Liver (tissue), 9 donors: ENCODE measurements around the gene BEST4. TPM values are rescaled to one million over a fixed set of nuclear protein-coding genes. Genes with fewer than 3 reads are reported as not detected.

ENCODE experiments used
- DNase-seq: peaks from one replicate; pipeline ENCODE4 v3.0.0-alpha.2; 2017; ENCODE audit warnings: low spot score
- H3K27ac ChIP-seq, 2 donors: one replicate each; pipeline ENCODE4 v1.7.0; 2013; ENCODE audit warnings: inconsistent platforms in 2 of 2, low read length in 2 of 2, control low read depth in 1 of 2, low read depth in 1 of 2, mild to moderate bottlenecking in 1 of 2
- H3K27me3 ChIP-seq, 4 donors: one replicate each; pipeline versions ENCODE4 v1.6.1 to v1.7.0; 2013; ENCODE audit warnings: low read length in 3 of 4, inconsistent platforms in 1 of 4, mild to moderate bottlenecking in 1 of 4, moderate library complexity in 1 of 4; ENCODE audit not compliant: control insufficient read depth in 4 of 4, insufficient read depth in 4 of 4
- H3K36me3 ChIP-seq, 4 donors: one replicate each; pipeline versions ENCODE4 v1.6.1 to v1.7.0; 2013; ENCODE audit warnings: low read length in 3 of 4, mild to moderate bottlenecking in 3 of 4, low read depth in 1 of 4, moderate library complexity in 1 of 4; ENCODE audit not compliant: control insufficient read depth in 4 of 4, insufficient read depth in 3 of 4
- H3K4me1 ChIP-seq, 4 donors: one replicate each; pipeline versions ENCODE4 v1.6.1 to v1.7.0; 2013; ENCODE audit warnings: low read length in 3 of 4, mild to moderate bottlenecking in 3 of 4, moderate library complexity in 1 of 4; ENCODE audit not compliant: control insufficient read depth in 4 of 4, insufficient read depth in 4 of 4
- H3K4me3 ChIP-seq, 3 donors: one replicate each; pipeline versions ENCODE4 v1.6.1 to v1.7.0; 2013; ENCODE audit warnings: low read length in 3 of 3, control low read depth in 1 of 3, low read depth in 1 of 3, mild to moderate bottlenecking in 1 of 3
- H3K9ac ChIP-seq, 2 donors: one replicate each; pipeline ENCODE4 v1.7.0; 2013; ENCODE audit warnings: low read length in 2 of 2, mild to moderate bottlenecking in 2 of 2, moderate library complexity in 2 of 2, control low read depth in 1 of 2, low read depth in 1 of 2
- H3K9me3 ChIP-seq, 4 donors: one replicate each; pipeline versions ENCODE4 v1.6.1 to v1.7.0; 2013; ENCODE audit warnings: low read length in 3 of 4; ENCODE audit not compliant: control insufficient read depth in 4 of 4
- ATF3 ChIP-seq: IDR thresholded peaks from 2 replicates; pipeline ENCODE4 v1.6.1; 2016; ENCODE audit warnings: antibody characterized with exemption
- CTCF ChIP-seq: fragments of 150-350 bp; IDR thresholded peaks from 2 replicates; pipeline ENCODE4 v1.5.1; 2017; ENCODE audit warnings: improper control_type of control experiment, low read depth, low read length; ENCODE audit not compliant: missing input control
- EGR1 ChIP-seq, 2 donors: IDR thresholded peaks; 2 replicates each; pipeline ENCODE4 v1.6.1; 2016 to 2018; ENCODE audit warnings: antibody characterized with exemption in 2 of 2, low read depth in 2 of 2
- FOXA1 ChIP-seq: IDR thresholded peaks from 2 replicates; pipeline ENCODE4 v1.6.1; 2016; ENCODE audit warnings: antibody characterized with exemption
- FOXA2 ChIP-seq: IDR thresholded peaks from 2 replicates; pipeline ENCODE4 v1.6.1; 2016; ENCODE audit warnings: antibody characterized with exemption
- HNF4A ChIP-seq, 2 donors: conservative IDR thresholded peaks; 2 replicates each; pipeline ENCODE4 v1.6.1; 2016; ENCODE audit warnings: antibody characterized with exemption in 2 of 2, mild to moderate bottlenecking in 2 of 2
- HNF4G ChIP-seq: IDR thresholded peaks from 2 replicates; pipeline ENCODE4 v1.6.1; 2016; ENCODE audit warnings: antibody characterized with exemption
- JUND ChIP-seq, 2 donors: IDR thresholded peaks; 2 replicates each; pipeline ENCODE4 v1.6.1; 2016; ENCODE audit warnings: antibody characterized with exemption in 2 of 2
- MAX ChIP-seq: IDR thresholded peaks from 2 replicates; pipeline ENCODE4 v1.6.1; 2016; ENCODE audit warnings: antibody characterized with exemption
- NR2F2 ChIP-seq: IDR thresholded peaks from 2 replicates; pipeline ENCODE4 v1.6.1; 2016; ENCODE audit warnings: antibody characterized with exemption
- RAD21 ChIP-seq, 2 donors: IDR thresholded peaks; 2 replicates each; pipeline ENCODE4 v1.6.1; 2016; ENCODE audit warnings: antibody characterized with exemption in 2 of 2, mild to moderate bottlenecking in 2 of 2
- REST ChIP-seq: IDR thresholded peaks from 2 replicates; pipeline ENCODE4 v1.6.1; 2016; ENCODE audit warnings: antibody characterized with exemption, mild to moderate bottlenecking
- RXRA ChIP-seq, 2 donors: IDR thresholded peaks; 2 replicates each; pipeline ENCODE4 v1.6.1; 2017 to 2018; ENCODE audit warnings: antibody characterized with exemption in 2 of 2, mild to moderate bottlenecking in 1 of 2
- SP1 ChIP-seq: IDR thresholded peaks from 2 replicates; pipeline ENCODE4 v1.6.1; 2018; ENCODE audit warnings: antibody characterized with exemption, mild to moderate bottlenecking
- TAF1 ChIP-seq: conservative IDR thresholded peaks from 2 replicates; pipeline ENCODE4 v1.6.1; 2016; ENCODE audit warnings: antibody characterized with exemption, mild to moderate bottlenecking
- YY1 ChIP-seq: IDR thresholded peaks from 2 replicates; pipeline ENCODE4 v1.6.1; 2016; ENCODE audit warnings: antibody characterized with exemption, mild to moderate bottlenecking
- ZBTB33 ChIP-seq: IDR thresholded peaks from 2 replicates; pipeline ENCODE4 v1.6.1; 2016; ENCODE audit warnings: antibody characterized with exemption
- WGBS: extraction: QIAGEN DNeasy Blood & Tissue Kit; methylation state at CpG from one replicate; pipeline ENCODE4 v1.1.7; 2013; 5-methylcytosine and 5-hydroxymethylcytosine counted together
- polyA plus RNA-seq, 2 donors: library from polyadenylated mRNA; stranded (reverse) in 1 of 2; unstranded in 1 of 2; fragments of 200-250 nt in 1 of 2; fragments of >200 nt in 1 of 2; fragmentation: Nextera tagmentation in 1 of 2; extraction: Ambion mirVana in 1 of 2; gene quantifications; one replicate each; pipeline versions ENCODE4 v1.2.1 to v1.2.3, GENCODE V29; 2013 to 2015
- total RNA-seq, 2 donors: library from RNA; depleted of rRNA; stranded (reverse); fragments of >200 nt; gene quantifications; one replicate each; pipeline ENCODE4 v1.2.3, GENCODE V29; 2014
- donor health status: healthy.
- donor health status: healthy.
- donor health status: healthy.
- donor health status: healthy.
- donor health status: healthy.

The BEST4 gene
- total and polyA plus RNA-seq, 4 donors: 0.05 TPM; not detected in 3

GRCh38 chr1:44776730-44777068 is 11.3 kb downstream of the BEST4 start:
- WGBS: 61% methylated on average over 12 of the region's 12 CpGs
- Histone ChIP-seq H3K4me1 (peaks cover 0 to 17% (median 8%) of the 10 kb centered on the region in 4 donors), H3K36me3 (peaks cover 5 to 29% (median 18%) of the 10 kb centered on the region in 4 donors), H3K27me3 (no peaks in the 10 kb centered on the region), H3K9ac (peak overlapping the region in 1 of 2 donors; percentile 96), H3K27ac (peak overlapping the region in 1 of 2 donors; percentile 99), H3K9me3 (no peaks in the 10 kb centered on the region), H3K4me3 (peak overlapping the region; percentile 75 to 97 (median 96))
- TF ChIP-seq RAD21 (IDR thresholded peaks at IDR 0.05) (no peak), FOXA2 (no peak), ZBTB33 (no peak), MAX (no peak), FOXA1 (no peak), EGR1 (IDR thresholded peaks at IDR 0.05; ENCODE audit: low read depth in 2 of 2) (no peak), YY1 (no peak), HNF4G (no peak), TAF1 (no peak), ATF3 (no peak), HNF4A (conservative IDR thresholded peaks at IDR 0.05) (no peak), SP1 (no peak), JUND (IDR thresholded peaks at IDR 0.05) (no peak)
- DNase-seq: no peak

- WGBS: 14% methylated on average over 36 of the region's 36 CpGs
- Histone ChIP-seq H3K27ac (peak overlapping the region; percentile 92 to 99), H3K9ac (peak overlapping the region; percentile 86 to 96), H3K9me3 (no peaks in the 10 kb centered on the region), H3K36me3 (peaks cover 5 to 29% (median 17%) of the 10 kb centered on the region in 4 donors), H3K4me3 (peak overlapping the region; percentile 75 to 97 (median 96)), H3K27me3 (no peaks in the 10 kb centered on the region), H3K4me1 (peaks cover 0 to 17% (median 8%) of the 10 kb centered on the region in 4 donors)
- TF ChIP-seq FOXA2 (no peak), JUND (IDR thresholded peaks at IDR 0.05) (no peak), HNF4A (conservative IDR thresholded peaks at IDR 0.05) (no peak), NR2F2 (no peak), MAX (no peak), EGR1 (IDR thresholded peaks at IDR 0.05; ENCODE audit: low read depth in 2 of 2) (no peak), HNF4G (no peak), CTCF (no peak), RXRA (IDR thresholded peaks at IDR 0.05) (no peak), ATF3 (no peak), ZBTB33 (no peak), FOXA1 (no peak), REST (no peak), YY1 (no peak), TAF1 (no peak), RAD21 (IDR thresholded peaks at IDR 0.05) (no peak)
- DNase-seq: no peak
Measured at GRCh38 chr1:44775930-44776729, 11.8 kb downstream of the BEST4 start.
